ENCODE results near the gene RNU6-9.

Gene RNU6-9

DNA sequence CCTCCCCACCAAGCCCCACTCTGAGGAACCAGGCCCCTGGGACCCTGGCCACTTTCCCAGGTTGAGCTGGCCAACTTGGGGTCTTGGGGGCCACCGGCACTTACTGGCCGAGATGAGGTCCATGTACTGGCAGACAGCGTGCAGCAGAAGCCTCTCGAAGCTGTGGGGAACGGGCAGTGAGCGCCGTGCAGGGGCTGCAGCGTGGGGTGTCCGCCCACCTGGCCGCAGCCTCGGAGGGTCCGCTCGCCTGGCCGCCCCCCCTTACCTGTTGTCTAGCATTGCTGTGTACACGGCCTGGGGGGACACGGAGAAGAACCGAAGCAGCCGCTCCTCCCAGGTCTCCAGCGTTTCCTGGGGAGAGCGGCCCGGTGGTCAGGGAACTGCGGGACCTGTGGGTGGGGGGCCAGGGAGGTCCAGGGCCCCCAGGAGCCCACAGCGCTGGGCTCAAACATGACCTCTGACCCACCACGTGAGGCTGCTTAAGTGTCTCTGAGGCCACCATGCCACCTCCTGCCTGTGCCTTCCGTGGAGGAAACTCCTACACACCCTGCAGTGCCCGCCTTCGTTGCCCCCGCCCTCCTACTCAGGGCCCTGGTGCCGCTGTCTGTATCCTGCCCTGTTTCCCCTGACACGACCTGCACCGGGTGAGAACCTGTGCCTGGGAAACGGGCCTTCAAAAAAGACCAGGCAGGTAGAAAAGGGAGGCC is 6.2 kb downstream of the RNU6-9 start:
- no peak for DNase-seq

DNA sequence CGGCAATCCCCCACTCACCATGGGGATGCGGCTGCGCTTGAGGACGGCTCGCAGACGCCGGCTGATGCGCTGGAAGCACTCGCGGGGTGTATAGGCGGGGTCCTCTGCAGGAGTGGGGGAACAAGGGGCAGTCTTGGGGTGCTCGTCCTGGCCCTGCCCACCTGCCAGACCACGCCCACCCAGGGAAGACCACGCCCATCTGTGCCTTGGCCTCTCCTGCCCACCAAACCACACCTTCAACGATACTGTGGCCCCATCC is 6.7 kb downstream of the RNU6-9 start:
- DNase-seq = no peak

DNA sequence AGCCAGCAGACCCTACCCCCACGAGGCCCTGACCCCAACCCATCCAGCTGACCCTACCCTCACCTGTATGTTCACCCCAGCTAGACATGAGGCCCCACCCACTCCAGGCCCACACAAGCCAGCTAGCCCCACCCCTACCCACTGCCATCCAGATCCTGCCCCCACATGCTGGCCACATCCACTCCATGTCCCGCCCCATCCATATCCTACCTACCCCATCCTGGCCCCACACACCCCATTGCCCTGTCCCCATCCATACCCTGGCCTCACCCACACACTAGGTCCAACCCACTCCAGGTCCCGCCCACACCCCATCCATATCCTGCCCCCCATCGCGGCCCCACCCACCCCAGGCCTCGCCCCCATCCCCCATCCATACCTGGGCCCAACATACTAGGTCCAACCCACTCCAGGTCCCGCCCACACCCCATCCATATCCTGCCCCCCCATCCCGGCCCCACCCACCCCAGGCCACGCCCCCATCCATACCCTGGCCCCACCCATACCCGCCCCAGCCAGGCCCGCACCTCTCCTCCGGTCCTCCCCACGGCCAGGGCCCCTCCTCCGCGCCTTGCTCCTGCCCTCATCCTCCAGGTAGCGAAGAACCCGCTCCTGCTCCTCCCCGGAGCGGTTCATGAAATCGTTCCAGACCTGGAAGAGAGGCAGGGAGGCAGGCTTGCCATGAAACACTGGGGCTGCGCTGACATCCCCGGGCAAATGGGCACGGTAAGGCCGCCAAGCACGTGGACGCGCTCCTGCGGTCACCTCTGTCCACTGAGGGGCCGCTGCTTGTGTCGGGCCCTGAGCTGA is 7.2 kb downstream of the RNU6-9 start:
- DNase-seq = no peak

DNA sequence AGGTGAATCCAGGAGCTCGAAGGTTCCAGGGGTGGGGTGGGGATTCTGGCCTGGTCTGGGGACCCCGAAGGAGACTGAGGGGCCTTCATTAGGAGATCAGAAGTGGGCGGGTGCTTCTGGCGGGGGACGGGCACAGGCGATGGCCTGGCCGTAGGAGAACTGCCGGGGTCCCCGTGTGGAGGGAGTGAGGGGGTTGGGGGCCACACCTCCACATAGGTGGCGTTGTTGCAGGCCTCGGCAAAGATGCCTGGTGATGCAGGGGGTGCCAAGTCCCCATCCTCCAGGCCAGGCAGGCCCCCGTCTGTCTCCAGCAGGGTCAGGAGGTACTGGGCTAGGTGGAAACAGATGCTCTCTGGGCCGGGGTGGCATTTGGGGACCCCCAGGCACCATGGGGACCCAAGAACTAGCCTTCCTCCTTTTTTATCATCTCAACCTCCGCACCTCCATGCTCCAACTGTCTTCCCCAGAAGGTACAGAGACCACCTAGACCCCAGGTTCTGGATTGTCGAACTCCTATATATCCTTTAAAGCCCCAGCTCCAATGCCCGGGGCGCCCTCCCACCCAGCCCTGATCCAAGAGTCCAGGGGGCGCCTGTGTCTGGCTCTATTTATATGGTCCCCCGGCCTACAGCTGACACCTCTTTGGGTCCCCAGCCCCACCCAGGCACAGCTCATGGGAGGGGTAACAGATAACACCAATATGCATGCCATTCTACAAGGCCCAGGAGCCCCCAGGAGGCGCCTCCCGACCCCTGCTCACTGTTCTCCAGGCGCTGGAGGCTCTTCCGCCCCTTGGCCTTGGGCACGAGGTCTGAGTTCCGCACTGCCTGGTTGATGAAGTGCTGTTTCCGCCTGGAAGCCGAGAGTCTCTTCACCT is 8.2 kb downstream of the RNU6-9 start:
- no peak for DNase-seq

DNA sequence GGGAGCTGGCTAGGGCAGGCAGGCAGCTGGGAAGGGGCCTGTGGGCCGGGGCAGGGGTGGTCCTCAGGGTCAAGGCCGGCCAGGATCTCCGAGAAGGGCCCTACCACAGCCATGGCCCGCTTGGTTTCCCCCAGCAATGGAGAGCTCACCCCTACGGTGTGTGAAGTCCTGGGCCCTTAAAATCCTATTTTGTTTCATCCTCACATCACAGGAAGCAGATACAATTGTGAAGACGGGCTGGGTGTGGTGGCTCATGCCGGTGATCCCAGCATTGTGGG is 8.7 kb downstream of the RNU6-9 start:
- no peak for DNase-seq

DNA sequence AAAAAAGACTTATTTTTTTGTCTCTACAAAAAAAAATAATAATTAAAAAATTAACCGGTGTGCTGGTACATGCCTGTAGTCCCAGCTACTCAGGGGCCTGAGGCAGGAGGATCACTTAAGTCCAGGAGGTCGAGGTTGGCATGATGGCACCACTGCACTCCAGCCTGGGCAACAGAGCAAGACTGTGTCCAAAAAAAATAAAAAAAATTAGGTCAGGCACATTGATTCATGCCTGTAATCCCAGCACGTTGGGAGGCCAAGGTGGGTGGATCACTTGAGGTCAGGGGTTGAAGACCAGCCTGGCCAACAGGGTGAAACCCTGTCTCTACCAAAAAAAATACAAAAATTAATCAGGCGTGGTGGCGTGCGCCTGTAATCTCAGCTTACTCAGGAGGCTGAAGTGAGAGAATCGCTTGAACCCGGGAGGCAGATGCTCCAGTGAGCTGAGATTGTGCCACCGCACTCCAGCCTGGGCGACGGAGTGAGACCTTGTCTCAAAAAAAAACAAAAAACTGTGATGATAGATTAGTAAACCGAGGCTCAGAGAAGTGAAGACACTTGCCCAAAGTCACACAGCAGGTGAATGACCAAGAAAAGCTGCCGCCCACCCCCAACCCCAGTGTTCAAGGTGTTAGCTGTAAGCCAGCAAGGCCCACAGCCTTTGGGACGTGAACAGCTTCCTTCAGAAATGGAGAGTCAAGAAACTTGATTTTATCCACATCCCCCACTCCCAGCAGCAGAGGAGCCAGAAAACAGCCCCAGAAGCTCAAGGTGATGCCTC is 9.4 kb downstream of the RNU6-9 start:
- DNase-seq = no peak

DNA sequence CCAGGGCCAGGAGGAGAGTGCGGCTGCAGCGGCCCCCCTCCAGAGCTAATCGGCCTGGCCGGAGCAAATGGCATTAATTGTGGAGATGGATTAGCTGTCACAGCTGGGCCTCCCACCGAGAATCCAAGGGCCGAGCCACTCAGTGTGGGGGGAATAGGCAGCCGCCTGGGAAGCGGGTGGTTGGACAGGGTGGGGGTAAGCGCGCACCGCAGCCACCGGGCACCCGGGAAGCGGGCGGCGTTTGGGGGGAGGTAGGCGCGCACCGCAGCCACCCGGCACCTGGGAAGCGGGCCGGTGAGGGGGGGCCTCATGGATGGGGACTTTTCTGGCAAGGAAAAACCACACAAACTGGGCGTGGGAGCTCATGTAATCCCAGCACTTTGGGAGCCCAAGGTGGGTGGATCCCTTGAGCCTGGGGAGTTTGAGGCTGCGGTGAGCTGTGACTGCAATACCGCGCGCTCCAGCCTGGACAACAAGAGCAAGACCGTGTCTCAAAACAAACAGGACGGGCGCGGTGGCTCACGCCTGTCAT is 10.0 kb downstream of the RNU6-9 start:
- no peak for DNase-seq

DNA sequence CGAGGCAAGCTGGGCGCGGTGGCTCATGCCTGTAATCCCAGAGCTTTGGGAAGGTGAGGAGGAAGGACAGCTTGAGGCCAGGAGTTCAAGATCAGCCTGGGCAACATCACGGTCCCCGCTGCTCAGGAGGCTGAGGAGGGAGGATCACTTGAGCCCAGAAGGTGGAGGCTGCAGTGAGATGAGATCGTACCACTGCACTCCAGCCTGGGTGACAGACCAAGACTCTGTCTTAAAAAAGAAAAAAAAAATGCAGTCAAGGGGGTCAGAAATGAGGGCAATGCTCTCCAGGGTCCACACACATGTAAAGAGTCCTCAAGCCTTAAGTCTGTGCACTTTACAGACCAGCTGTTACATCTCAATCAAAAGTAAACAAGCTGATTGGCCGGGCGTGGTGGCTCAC is 11.3 kb downstream of the RNU6-9 start:
- no peak for DNase-seq

DNA sequence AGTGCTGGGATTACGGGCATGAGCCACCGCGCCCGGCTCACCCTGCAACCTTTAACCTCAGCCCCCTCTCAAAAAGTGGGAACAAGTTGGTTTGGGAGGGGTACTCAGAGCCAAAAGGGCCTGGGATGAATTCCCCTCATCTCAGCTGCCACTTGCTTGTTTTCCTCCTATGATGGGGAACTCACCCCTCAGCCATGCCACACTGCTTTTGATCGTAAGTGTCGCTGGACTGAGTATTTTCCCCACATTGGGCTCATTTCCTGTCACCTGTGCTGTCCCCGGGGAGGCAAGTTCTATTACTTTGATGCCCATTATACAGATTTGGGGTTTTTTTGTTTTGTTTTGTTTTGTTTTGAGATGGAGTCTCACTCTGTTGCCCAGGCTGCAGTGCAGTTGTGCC is 13.2 kb downstream of the RNU6-9 start:
- DNase-seq = no peak

DNA sequence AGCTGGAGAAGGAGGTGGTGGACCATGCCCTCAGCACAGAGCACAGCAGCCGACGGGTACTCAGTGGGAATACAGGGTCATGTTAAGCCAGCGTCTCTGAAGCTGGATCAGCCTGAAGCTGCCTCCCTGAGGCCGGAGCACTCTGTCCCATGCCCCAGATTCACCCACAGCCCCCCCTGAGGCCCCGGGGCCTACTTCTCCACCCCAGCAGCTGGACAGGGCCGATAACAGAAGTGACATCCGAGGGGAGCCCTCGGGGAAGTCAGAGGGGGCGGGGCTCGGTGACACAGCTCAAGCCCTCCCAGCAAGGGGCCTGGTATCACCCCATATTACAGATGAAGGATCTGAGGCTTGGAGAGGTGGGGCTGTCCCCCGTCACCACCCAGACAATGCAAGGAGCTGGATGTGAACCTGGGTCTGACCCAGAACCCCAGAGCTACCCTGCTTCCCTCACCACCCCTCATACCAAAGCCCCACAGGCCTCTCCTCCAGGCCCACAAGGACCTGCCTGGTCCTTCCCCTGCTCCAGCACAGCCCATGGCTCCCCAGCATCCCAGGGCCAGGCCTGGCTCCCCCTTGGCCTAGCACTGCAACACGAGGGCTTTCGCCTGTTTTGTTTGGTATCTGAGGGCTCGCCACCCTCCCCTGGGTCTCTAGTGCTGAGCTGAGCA is 14.0 kb downstream of the RNU6-9 start:
- no peak for DNase-seq

DNA sequence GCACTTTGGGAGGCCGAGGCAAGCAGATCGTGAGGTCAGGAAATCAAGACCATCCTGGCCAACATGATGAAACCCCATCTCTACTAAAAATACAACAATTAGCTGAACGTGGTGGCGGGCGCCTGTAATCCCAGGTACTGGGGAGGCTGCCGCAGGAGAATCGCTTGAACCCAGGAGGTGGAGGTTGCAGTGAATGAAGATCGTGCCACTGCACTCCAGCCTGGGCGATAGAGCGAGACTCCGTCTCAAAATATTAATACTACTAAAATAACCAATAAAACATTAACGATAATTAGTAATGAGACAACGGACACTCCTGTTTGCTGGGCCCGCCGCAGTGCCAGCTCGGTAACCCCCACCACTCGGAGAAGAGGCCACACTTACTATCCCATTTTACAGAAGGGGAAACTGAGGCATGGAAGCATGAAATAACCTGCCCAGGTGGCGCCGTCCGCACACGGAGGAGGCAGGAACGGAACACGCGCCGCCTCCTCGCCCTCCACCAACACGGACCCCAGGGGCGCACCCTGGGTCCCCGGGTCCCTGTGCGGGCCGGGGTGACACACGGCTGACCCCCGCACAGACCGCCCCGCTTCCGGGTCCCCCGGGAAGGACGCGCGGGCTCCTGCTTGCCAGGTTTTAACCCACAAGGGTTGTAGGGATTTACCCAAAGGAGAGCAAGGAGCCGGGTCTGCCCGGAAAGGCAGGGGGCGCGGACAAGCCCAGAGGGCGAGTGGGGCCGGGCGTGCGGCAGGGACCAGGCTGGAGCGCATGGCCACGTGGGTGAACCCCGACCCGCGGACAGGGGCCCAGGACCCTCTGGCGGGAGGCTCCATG is 18.1 kb downstream of the RNU6-9 start:
- no peak for DNase-seq

DNA sequence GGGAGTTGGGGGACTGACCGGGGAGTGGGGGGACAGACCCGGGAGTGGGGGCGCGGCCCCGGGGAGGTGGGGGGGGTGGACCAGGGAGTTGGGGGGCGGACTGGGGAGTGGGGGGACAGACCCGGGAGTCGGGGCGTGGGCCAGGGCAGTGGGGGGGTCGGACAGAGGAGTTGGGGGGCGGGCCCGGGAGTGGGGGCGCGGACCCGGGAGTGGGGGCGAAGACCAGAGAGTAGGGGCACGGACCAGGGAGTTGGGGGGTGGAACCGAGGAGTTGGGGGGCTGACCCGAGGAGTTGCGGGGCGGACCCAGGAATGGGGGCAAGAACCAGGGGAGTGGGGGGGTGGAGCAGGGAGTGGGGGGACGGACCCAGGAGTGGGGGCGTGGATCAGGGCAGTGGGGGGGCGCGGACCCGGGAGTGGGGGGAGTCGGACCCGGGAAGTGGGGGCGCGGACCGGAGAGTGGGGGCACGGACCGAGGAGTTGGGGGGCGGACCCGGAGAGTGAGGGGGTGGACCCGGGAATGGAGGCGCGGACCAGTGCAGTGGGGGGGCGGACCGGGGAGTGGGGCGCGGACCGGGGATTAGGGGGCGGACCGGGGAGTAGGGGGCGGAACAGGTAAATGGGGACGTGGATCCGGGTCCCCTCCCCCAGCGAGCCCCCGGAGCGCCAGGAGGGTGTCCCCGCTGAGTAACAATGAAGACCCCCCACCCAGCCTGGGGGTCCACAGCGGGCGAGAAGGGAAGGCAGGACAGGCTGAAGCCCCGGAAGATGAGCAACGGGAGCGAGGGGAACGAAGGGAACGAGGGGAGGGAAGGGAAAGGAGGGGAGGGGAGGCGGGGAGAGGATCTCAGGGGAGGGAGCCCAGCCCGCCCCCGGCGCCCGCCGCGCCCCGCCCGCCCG is 19.1 kb downstream of the RNU6-9 start:
- no peak for DNase-seq

DNA sequence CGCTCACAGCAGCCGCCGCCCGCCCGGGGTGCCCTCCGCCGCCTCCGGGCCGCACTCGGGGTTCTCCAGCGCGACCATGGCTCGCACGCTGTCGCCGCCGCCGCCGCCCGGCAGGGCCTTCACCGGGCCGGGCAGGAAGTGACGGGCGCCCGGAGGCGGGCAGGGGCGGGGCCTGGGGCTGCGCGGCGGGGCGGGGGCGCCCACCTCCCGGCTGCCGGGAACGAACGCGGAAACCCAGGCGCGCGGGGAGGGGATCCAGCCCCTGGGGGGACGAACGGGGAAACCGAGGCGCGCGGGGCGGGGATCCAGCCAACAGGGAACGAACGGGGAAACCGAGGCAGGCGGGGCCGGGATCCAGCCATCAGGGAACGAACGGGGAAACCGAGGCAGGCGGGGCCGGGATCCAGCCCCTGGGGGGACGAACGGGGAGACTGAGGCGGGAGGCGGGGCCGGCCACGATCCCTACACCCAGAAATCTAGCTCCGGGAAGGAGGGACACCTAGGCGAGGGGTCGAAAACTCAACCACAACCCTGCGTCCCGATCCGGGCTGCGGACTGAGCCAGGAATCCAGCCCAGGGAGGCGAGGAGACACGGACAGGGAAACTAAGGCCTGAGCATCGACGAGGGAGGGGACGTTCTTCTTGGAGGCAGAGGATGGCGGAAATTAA is 19.9 kb downstream of the RNU6-9 start, which contains the start of gene R3HDM4:
TSS of gene R3HDM4 (minus strand) at position 140 of the 669 bp plus-strand sequence. CDS start at position 78, 62 bp downstream.
- DNase-seq = no peak

DNA sequence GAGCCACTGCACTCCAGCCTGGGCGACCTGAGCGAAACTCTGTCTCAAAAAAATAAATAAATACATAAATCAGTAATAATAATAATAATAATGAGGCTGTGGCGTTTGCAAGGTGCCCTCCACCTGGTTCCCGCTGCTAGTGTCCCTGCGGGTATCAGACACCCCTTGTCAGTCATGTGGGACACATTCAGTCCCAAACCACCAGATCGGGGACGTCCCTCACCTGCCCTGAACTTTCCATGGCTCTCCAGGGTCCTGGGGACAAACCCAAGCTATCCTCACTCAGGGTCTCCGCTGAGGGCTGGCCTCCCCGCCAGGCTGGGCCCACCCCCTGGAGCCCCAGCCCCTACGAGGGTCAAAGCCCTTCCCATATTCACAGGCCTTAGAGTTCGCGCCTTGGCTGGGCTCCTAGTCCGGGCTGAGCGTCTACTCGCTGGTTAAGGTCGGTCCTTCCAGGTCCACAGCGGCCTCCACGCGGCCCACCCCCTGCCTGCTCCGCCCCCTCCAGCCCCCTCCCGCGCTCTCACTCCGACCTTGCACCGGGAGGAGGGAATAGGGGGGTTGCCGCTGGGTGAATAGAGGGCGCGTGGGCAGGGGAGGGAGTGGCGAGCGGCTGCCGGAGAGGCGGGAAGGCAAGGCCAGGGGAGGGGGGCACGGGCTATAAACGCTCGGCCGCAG is 23.5 kb downstream of the RNU6-9 start:
- no peak for DNase-seq

DNA sequence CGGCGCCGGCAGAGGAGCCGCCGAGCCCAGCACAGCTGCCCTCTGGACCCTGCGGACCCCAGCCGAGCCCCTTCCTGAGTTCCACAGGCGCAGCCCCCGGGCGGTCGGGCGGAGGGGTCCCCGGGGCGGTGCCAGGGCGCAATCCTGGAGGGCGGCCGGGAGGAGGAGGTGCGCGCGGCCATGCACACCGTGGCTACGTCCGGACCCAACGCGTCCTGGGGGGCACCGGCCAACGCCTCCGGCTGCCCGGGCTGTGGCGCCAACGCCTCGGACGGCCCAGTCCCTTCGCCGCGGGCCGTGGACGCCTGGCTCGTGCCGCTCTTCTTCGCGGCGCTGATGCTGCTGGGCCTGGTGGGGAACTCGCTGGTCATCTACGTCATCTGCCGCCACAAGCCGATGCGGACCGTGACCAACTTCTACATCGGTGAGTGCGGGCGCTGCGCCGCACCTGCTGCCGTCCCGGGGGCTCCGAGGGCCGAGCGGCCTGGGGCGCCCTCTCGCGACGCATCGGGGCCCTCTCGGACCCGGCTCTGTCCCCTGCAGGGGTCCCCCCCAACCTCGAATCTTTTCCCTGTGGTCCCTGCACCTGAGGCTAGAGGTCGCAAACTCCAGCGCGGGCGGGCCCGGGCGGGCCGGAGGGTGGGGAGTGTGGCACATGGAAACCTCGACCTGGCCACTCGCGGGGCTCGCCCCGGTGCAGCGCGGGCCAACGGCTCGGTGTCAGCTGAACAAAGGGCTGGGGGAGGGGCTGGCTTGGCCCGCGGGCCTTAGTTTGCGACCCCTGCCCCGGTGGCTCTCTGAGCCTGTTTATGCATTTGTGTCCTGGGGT is 24.3 kb downstream of the RNU6-9 start, which contains the start of gene KISS1R:
TSS of gene KISS1R (plus strand) at position 11 of the 829 bp plus-strand sequence. CDS start at position 181, 170 bp downstream.
- DNase-seq = no peak

DNA sequence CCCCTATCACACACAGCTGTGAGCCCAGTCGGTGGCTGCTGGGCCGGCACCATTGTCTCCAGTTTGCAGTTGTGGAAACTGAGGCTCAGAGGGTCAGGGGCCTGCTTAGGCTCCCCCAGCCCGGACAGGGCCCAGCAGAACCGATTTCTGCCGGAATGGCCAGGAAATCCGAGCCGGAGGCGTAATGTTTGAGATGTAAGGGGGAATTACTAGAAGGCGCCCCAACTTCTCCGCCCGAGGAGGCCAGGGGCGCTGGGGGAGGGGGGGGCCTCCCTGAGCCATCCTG is 24.8 kb downstream of the RNU6-9 start:
- DNase-seq = no peak

DNA sequence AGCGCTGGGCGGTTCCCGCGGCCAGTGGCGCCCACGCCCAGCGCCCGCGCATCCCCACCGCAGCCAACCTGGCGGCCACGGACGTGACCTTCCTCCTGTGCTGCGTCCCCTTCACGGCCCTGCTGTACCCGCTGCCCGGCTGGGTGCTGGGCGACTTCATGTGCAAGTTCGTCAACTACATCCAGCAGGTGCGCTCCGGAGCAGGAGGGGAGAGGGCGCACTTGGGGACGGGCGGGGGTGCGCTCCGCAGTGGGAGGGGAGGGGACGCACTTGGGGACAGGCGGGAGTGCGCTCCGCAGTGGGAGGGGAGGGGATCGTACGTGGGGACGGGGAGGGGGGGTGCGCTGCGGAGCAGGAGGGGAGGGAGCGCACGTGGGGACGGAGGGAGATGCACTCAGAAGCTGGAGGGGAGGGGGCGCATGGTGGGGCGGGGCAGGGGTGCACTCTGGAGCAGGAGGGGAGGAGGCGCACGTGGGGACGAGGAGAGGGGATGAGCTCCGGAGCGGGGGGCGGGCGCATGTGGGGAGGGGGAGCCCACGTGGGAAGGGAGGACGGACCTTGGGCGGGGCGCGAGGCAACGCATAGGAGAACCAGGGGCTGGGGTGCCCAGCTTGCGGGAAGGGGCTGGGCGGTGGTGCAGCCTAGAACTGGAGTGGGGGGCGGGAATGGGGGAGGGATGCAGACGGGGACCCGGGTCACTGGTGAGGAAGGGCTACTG is 25.4 kb downstream of the RNU6-9 start:
- DNase-seq = no peak

All from cortex of kidney (tissue), 1 donor.